ENCODE data around the gene PLA2G3.
"Not testable (repeated sequence)": the region's sequence is repeated elsewhere in the genome, so short reads cannot be mapped to it uniquely, and the experiment has no call there.

The PLA2G3 gene

DNA sequence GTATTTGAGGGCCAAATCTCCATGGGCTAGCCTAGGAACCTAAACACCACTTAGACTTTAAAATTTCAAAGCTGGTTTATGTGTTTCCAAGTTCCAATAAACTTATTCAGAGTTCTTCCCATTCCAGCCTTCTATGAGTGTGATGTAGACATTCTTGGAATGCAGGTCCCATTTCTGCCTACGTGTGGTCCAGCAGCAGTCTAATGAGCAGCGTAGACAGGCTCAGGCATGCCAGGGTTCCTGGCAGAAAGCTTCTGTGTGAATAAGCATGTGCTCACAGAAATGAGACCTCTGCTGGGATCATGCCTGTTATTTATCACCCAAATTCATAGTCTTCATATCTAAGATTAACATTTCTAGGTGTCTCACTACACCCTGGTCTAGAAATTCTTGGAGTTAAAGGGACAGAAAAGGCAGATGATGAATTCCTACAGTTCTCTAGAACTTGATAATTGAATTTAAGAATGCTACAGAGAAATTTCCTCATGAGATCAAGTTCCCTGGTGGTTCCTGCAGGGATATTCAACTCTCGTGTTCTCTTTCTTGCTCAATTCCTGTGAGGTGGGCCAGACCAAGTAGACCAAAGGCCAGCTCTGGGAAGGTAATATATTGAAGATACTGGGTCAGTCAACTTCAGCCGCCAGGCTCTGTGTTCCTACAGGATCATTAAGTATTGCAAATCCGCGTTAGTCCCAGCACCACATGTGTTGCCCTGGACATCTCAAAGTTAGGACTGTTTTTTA, 37.3 kb upstream of the PLA2G3 start:
- no peak overlapping the region for H3K4me3 ChIP-seq (ENCODE audit: low read length)
- TF ChIP-seq, protein P1, sequence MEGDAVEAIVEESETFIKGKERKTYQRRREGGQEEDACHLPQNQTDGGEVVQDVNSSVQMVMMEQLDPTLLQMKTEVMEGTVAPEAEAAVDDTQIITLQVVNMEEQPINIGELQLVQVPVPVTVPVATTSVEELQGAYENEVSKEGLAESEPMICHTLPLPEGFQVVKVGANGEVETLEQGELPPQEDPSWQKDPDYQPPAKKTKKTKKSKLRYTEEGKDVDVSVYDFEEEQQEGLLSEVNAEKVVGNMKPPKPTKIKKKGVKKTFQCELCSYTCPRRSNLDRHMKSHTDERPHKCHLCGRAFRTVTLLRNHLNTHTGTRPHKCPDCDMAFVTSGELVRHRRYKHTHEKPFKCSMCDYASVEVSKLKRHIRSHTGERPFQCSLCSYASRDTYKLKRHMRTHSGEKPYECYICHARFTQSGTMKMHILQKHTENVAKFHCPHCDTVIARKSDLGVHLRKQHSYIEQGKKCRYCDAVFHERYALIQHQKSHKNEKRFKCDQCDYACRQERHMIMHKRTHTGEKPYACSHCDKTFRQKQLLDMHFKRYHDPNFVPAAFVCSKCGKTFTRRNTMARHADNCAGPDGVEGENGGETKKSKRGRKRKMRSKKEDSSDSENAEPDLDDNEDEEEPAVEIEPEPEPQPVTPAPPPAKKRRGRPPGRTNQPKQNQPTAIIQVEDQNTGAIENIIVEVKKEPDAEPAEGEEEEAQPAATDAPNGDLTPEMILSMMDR (conservative IDR thresholded peaks at IDR 0.05; ENCODE audit: low read depth, low read length), result no peak
- DNase-seq (ENCODE audit: low read depth), result peak; percentile 94

DNA sequence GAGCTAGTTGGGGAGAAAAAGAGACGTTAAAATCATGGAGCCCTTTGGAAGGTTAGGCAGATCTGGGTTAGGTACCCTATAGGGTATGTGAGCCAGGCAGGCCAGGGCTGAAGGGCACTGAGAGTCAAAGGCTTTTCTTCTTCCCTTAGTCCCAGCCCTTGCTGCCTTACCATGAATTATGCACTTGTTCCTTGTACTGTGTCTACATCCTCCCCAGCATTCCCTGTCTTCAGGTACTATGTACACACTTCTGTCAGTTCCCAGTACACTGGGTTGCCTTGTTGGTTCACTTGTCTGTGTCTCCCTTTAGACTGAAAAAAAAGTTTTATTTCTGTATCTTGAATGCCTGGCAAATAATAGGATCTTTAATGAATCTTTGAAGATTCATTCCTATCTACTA, 36.6 kb upstream of the PLA2G3 start:
- TF ChIP-seq, protein P1 (conservative IDR thresholded peaks at IDR 0.05; ENCODE audit: low read depth, low read length), result no peak
- DNase-seq (ENCODE audit: low read depth), result no peak
- H3K4me3 ChIP-seq (ENCODE audit: low read length), result no peak overlapping the region

DNA sequence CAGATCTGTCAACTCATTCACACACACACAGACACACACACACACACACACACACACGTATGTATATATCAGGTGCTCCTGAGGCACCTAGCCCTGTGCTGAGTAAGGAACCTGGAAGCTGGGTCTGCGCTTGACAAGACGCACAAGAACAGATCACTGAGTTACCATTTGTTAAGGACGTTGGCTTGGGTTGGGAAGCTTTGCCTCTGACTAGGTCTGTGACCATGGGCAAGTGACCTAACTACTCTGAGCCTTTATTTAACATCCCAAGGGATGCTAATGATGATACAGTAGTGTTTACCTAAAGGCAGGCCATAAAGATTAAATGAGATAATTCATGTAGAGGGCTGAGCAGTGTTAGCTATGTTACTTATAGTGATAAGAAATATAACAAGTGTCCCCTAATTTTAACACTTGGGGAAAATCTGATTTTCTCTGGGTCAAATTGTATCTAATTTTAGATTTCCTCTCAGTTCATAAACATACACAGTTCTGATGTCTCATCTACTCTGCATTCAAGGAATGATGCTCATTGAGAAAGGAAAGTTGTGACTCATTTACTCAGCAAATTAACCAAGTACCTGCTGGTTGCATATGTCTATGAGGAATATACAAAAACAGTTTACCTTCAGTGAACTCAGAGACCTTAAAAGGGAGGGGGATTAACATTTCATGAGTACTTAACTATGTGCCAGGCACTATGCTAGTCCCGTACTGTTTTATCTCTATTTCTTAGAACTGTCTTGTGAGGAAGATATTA, 33.3 kb upstream of the PLA2G3 start:
- TF ChIP-seq, protein P1 (conservative IDR thresholded peaks at IDR 0.05; ENCODE audit: low read depth, low read length), result no peak
- DNase-seq (ENCODE audit: low read depth), result peak; percentile 79

DNA sequence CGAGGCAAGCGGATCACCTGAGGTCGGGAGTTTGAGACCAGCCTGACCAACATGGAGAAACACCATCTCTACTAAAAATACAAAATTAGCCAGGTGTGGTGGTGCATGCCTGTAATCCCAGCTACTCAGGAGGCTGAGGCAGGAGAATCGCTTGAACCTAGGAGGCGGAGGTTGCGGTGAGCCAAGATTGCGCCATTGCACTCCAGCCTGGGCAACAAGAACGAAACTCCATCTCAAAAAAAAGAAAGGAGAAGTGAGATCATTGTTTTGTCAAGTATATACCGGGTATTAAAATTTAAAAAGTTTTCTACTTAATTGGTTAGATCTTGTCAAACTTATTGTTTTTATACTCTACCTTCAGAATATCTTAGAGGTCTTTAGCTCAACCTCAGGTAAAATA, 31.4 kb upstream of the PLA2G3 start:
- not testable (repeated sequence) for DNase-seq (ENCODE audit: low read depth); H3K4me3 ChIP-seq (ENCODE audit: low read length)

More for the DNA sequence above, 33.3 kb upstream of the PLA2G3 start:
- no peak overlapping the region for H3K4me3 ChIP-seq (ENCODE audit: low read length)

DNA sequence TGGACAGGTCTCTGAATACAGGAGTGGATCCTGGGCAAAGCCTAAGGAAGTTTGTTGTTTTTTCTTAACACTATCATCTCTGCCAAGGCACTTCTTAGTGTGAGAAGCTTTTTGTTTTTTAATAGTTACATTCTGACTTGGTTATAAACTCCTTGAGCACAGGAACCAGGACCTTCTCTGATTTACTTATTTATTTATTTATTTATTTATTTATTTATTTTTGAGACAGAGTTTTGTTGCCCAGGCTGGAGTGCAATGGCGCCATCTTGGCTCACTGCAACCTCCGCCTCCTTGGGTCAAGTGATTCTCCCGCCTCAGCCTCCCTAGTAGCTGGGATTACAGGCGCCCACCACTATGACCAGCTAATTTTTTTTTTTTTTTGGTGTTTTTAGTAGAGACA, 30.7 kb upstream of the PLA2G3 start:
- TF ChIP-seq, protein P1 (conservative IDR thresholded peaks at IDR 0.05; ENCODE audit: low read depth, low read length), result no peak

DNA sequence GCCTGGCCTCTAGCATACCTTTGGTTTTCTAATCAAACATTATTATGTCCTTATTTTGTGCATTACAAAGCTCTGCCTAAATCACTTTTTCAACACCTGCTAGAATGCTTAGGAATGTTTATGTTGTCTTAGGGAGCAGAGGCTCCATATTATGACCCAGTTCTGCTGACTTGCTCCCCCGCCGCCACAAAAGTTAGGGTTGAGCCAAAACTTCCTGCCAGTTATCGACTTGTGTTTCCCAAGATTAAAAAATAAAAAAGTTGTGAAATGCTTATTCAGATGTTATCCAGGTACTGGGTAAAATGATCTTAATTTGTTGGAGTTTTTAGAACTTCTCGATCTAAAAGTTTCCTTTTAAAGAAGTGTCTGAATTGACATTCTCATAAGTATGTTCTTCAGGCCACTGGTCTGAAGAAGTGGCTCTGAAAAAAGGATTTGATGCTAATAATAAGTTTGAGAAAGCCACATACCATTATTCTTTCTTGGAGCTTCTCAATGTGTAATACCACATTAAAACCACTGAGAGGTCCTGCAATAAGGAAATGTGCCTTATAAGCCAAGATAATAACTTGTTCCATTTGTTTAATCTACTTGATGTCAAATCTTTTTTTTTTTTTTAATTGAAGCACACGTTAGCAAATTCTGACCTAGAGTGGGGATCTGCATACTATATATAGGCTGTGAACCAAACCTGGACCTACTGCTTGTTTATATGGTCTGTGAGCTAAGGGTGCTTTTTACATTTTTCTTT, 21.9 kb upstream of the PLA2G3 start:
- TF ChIP-seq, protein P1 (conservative IDR thresholded peaks at IDR 0.05; ENCODE audit: low read depth, low read length), result no peak
- no peak for DNase-seq (ENCODE audit: low read depth)
- no peak overlapping the region for H3K4me3 ChIP-seq (ENCODE audit: low read length)

More for the DNA sequence above, 30.7 kb upstream of the PLA2G3 start:
- no peak for DNase-seq (ENCODE audit: low read depth)
- no peak overlapping the region for H3K4me3 ChIP-seq (ENCODE audit: low read length)

DNA sequence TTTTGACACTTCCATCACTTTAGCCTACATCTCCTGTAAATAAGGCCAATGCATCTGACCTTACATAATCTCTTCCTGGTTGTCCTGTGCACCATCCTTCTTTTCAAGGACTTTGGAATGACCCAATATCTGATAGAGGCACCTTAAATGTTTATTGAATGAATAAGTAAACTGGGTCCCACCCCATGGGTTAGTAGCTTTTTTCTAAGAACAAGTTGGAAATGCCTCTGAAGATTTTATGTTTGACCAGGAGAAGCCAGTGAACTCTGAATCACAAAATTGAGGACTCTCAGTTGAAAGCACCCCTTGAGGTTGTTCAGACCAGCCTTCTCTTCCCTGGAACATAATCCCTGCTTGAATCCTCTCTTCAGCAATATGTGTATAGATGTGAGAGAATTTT, 21.1 kb upstream of the PLA2G3 start:
- TF ChIP-seq, protein P1 (conservative IDR thresholded peaks at IDR 0.05; ENCODE audit: low read depth, low read length), result no peak

More for the DNA sequence above, 21.1 kb upstream of the PLA2G3 start:
- peak overlapping the region; percentile 93 for H3K4me3 ChIP-seq (ENCODE audit: low read length)
- DNase-seq (ENCODE audit: low read depth), result no peak
